GM12872 (cell line): ENCODE measurements around the gene CAMK1D.

Source experiments
- CTCF ChIP-seq: IDR thresholded peaks from 3 replicates; pipeline ENCODE4 v1.5.1; 2011; ENCODE audit warnings: low read depth, mild to moderate bottlenecking, low read length, moderate library complexity; ENCODE audit not compliant: insufficient read depth

CAMK1D gene

DNA sequence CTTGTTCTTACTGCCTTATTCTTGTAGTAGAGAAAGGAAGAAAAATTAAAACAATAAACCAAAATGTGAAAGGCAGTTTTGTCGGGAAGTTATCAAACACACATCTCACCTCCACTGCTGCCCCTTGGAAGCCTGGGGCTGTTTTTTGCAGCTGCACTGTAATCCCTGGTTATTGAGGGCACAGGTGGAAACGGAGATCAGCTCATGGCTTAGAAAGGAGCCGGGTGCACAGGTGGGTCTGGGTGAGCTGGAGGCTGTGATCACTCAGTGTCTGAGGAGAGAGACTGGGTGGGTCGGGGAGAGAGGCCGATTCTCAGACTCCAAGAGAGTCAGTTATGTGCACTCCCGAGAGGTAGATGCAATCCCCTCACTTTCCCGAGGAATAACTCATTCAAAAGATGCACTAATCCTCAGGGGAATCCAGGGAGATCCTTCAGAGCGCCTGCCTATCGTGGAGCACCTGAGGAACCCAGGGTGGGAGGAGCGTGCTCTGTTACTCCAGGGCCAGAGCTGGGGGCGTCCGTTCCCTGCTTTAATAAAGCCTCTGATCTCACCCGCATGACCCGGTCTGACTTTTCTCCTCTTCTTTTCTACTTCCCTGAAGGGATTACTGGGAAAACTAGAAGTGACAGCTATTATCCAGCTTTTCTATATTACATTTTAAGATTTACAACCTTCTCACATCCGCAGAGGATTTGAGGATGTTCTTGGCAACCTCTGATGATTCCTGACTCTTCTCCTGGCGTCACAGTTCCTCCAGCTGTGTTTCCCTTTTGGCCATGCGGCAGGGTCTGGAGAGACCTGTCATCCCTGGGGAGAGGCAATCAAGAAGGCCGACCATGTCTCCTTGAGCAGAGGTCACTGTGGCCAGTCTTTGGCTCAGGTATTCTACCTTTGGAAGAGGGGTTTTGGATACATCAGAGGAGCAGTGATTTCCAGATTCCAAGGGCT lies 82.1 kb downstream of the CAMK1D start:
- no peak for TF ChIP-seq CTCF

DNA sequence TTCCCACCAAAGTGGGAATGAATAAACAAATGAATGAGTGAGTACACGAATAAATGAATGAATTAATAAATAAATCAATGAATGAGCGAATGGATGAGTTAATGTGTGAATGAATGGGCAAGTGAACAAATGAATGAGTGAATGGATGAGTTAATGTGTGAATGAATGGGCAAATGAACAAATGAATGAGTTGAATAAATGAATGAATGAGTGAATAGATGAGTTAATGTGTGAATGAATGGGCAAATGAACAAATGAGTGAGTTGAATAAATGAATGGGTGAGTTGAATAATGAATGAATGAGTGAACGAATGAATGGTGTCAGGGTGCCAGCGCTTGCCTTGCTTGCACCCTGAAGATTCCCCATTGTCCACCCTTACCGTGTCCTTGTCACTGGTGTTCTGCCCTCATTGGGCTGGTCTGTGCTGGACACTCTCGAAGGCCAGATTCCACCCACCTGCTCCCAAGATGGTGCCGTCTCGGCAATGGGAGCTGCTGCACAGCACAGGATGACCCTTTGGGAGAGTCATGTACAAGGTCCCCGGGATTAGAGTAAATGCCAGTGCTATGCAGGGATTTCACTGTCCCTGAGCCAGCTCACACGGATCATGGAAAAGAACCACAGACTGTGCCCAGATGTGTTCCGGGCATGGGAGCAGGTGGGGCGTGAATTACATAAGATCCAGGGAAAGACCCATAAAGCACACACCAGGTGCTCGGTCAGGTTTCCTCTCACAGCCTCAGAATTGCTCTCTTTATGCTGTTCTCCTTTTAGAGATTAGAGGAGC lies 83.2 kb downstream of the CAMK1D start:
- TF ChIP-seq CTCF, result no peak

DNA sequence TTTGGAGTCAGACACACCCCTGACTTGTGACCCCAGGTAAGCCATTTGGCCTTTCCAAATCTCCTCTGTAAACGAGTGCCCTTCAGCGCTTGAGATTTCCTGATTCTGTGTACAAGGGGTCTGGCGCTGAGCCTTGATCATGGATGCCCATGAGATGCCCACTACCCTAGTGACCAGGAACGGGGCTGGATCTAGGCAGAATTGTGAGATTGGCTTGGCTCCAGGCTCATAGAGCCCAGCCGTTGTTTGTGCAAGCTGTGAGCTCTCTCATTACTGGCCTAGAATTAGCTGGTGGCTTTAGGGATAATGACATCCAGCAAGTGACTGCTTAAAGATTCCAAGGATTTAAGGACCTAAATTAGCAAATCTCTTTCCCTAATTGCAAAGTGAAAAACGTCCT lies 84.9 kb downstream of the CAMK1D start:
- TF ChIP-seq CTCF, result no peak

DNA sequence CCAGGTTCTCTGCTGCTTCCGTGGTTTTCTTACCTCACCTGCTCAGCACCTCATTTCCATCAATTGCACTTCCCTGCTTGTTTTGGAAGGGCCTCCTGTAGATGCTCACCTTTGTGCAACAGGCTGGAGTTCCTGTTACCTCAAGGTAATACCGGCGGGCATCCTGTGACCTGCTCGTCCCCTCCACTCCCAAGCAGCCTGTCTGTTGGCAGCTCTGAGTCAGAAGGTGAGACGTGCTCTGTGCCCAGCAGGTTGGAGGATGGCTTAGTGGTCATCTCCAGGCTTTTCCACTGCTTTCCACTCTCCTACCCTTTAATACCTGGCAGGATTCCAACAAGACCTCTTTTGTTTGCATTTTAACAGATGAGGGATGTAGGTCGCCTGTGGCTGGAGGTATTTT lies 86.0 kb downstream of the CAMK1D start:
- no peak for TF ChIP-seq CTCF

DNA sequence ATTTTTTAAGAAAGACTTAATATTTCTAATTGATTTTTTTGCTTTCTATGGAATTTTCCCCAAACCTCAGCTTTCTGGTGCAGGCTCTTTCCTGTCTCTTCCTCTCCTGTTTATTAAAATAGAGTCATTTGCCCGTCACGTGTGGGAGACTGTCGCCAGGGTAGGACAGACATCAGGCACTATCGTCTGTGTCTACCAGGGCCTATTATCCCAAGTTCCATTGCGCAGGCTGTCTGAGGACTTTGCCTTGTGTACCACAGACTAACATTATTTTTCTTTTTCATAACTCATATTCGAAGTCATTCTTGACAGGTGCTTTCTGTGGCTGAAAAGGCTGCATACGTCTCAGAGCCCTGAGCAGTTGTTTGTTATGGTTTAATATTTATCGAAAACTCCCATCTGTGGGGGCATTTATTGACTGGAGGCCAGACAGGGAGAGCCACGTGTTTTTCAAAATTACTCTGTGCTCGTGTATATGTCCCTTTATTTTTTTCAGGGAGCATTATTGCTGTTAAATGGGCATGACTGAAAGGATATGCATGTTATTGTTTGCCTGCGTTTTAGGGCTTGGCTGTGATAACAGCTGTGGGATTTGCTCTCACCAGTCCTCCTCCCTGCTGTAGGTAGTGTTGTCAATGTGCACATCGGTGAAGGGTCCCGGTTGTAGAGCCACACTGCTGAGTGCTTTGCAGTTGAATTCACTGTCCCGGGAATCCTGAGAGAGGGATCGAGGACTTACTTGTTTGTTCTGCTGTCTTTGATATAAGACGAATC lies 89.8 kb downstream of the CAMK1D start:
- TF ChIP-seq CTCF, result no peak

DNA sequence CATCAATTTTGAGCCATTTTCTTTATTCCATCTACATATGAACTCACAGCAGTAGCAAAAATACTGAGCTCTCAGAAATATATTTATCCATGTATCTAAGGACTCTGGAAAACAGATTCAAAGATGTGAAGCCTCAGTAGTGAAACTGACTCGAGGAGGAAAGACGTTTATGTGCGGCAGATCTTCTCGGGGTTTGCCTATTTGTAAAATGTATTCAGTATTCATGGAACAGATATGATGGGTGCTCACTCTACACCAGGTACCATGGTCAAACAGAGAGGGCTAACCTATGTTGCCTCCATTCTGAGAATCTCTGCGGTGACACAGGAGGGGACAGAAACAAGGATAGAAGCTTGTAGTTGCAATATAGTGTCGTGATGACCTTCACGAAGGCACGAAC lies 93.7 kb downstream of the CAMK1D start:
- no peak for TF ChIP-seq CTCF
